Globus pallidus (tissue), 1 donor: ENCODE data around the gene IQGAP2.

Source experiments
- DNase-seq: peaks from one replicate; pipeline ENCODE4 v3.0.0-alpha.2; 2015; ENCODE audit warnings: low spot score

Gene IQGAP2

GRCh38 chr5:76477571-76477970 is 74.5 kb downstream of the IQGAP2 start:
- no peak for DNase-seq

- no peak for DNase-seq
These were observed 76.2 kb downstream of the IQGAP2 start for GRCh38 chr5:76479281-76479680.

DNA sequence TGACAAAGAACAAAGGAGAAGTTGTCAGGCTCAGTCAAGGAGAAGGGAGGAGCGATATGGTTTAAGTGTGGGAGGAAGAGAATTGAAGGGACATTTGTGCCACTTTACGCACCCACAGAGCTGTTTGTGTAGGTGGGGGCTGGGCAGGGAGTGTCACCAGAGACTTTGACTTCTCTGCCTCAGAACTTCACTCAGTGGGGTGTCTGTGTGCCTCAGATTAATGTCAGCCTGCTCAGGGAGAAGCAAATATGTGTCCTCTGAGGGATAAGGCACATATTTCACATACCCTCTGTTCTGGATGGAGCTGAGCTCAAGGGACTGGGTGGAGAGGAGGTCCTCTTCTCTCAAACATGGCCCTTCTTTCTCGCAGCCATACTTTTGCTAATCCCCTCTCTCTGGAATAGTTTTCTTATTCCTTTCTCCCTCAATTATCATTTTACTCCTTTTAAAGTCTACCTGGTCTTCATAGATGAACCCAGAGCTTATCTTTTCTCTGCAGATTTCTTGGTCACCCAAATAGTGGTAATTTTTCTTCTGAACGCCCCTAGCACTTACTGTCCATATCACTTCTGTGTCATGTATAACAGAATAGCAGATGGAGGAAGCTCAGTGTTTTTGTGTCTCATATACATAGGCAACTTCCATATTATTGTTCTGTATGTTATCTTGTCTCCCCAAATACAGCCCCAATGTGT is 77.0 kb downstream of the IQGAP2 start:
- no peak for DNase-seq

DNA sequence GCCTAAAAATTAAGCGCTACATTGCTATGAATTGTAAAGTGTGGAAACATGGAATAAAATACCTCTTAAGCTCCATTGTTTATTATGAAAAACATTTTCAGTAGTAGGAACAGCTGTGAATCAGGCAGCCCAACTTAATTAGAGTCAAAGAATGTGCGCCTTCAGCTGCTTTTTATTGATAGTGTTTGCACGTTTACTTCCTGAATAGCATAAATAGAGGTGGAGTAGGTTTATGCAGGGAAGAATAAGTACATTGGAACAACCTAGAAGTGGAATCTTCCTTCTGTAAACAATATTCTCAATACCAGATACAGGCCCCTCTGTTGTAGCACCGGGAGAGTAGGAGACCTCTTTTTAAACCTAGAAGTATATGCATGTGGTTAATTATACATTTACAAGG is 79.9 kb downstream of the IQGAP2 start:
- DNase-seq = no peak

DNA sequence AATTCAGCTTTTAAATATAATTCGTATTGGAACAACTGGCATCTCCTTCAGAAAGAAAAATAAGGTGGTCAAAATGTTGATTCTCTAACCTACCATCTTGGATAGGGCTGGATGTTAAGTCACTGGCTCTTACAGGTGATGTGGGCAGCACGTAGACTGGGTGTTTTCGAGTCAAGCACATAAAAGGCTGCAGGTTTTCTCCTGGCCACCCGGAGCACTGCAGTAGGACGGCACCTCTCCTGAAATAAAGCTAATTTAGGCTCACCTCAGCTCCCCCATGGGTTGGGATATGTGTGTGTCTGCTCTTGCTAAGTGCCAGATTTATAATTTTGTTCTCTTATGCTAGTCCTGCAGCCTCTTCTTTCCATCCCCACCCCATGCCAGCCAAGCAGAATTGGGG is 80.3 kb downstream of the IQGAP2 start:
- no peak for DNase-seq

- DNase-seq = no peak
These were observed 80.8 kb downstream of the IQGAP2 start for GRCh38 chr5:76483881-76484280.

DNA sequence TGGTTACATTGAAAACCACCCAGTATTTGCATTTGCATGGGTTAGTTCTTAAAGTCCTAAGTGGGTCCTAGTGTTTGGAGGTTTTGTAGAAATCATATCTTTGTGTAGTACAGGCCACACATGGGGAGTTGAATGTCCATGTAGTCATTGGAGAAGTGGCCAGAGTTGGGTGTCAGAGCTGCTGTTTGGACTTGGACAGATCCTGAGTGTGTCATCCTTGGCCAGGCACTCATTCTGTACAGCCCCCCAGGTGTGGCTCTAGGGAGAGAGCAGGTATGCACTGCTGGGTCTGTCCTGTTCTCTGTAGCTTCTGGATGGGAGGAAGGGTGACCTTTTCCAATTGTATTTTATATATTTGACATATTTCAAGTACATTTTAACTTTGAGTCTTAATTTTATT is 82.4 kb downstream of the IQGAP2 start:
- no peak for DNase-seq

DNA sequence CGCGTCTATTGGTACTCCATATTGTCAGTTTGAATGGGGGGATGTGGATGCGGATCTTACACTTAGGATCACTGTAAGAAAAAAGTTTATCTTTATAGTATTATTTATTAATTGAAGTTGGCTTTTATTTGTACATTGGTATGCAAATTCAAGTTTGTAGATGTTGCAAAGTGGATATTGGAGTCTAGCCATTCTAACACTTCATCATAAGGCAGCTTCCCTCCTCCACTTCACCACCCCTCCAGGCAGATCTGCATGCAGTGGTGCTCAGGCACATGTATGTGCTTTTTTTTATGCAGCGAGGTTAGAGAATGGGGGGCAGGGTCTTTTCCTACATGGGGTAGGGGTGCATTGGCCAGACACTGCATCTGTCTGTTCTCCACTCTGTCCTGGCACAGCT is 84.3 kb downstream of the IQGAP2 start:
- no peak for DNase-seq

- DNase-seq = no peak
These were observed 84.7 kb downstream of the IQGAP2 start for GRCh38 chr5:76487821-76488220.

DNA sequence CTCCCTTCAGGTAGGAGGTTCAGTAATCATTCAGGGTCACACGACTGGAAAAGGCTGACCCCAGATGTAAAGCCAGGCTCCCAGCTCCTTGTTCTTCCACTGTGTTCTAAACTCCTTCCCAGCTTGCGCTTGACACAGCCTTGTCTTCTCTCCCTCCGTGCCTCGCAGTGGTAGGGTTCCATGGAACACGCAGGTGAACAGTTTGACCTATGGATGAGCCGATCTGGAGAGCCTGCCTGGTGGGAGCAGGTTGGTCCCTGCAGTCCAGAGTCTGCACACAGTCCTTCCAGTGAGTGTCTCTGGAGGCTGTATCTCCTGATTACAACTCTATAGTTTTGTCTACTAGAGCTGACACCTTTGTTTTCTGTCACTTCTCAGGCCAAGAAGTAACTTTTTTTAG is 85.9 kb downstream of the IQGAP2 start:
- DNase-seq = no peak

DNA sequence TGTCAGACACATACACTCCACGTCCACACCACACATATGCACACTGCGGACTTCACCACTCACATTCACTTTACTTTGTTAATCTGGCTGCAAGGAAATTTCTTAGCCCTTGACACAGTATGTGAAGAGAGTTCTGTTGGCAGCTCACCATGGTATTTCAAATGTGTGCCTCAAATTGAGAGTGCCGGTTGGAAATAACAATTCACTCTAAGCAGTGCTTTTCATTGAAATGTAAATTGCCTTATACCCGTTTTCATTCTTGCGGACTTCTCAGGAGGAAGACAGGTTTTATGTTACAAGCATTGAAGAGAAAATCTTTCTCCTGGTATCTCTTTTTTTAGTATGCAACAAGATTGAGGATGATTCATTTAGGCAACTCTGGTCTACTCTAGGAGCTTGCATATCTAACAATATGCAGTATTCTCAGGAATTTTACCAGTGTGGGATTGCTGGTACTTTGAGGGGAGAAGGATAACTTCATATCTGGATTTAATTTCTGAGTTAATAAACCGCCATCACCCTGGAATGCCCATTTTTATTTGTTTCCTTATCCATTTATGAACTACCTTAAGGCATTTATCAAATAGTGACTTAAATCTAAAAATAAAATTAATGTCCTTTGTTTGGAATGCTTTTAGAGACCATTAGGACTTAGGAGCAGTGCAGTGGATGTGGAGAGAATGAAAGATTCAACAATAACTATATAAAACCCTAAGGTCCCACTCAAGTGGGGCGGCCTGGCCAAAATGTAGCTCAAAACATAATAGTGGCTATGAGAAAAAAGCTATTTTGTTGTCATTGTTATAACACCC is 87.0 kb downstream of the IQGAP2 start:
- DNase-seq = no peak

- DNase-seq = no peak
These were observed 87.9 kb downstream of the IQGAP2 start for GRCh38 chr5:76490960-76491359.

DNA sequence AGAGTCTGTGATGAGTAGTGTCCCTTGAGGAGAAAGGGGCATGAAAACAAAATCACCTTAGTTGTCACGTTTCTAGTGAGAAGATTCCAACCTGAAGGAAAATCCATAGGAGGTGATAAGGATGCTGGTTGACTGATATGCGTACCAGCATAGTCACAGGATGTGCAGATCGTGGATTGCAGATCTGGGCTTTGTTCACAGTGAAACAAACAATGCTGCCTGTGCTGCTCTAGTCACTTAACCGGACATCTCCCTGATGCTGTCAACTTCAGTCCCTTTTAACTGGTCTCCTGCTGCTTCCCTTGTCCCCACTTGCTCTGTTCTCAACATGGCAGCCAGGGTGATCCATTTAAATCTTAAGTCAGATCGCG is 89.7 kb downstream of the IQGAP2 start:
- no peak for DNase-seq

- DNase-seq = no peak
These were observed 90.2 kb downstream of the IQGAP2 start for GRCh38 chr5:76493190-76493837.

- no peak for DNase-seq
These were observed 91.1 kb downstream of the IQGAP2 start for GRCh38 chr5:76494201-76494600.

DNA sequence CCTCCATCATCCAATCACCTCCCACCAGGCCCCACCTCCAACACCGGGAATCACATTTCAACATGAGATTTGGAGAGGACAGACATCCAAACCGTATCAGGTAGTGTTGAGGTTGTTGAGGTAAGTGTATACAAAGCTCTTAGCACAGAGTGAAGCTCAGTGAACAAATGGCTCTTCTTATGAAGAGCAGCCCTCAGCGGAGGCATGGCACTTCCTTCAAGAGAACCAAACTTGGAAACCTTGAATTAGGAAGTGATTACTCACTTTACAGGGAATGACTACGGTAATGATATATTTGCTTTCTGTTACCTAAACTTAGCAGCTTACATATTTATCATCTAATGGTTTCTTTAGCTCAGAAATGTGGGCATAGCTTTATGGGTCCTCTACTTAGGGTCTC is 92.8 kb downstream of the IQGAP2 start:
- DNase-seq = no peak

DNA sequence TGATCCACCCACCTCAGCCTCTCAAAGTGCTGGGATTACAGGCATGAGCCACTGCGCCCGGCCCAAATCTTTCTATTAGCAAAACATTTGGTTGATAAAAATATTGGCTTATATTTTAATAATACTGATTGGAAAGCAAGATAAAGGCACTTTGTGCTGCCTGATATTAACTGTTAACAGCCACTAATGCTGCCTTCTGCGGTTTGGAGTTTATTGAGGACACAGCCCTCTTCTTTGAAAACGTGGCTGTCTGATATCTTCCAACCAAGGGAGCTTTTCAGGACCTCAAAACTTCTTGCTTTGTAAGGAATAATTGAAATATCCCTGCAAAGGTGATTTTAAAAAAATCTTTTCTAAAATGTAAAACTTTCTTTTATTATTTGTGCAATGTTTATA is 94.0 kb downstream of the IQGAP2 start:
- DNase-seq = no peak

GRCh38 chr5:76497986-76498717 is 95.1 kb downstream of the IQGAP2 start:
- DNase-seq = no peak

- no peak for DNase-seq
These were observed 96.5 kb downstream of the IQGAP2 start for GRCh38 chr5:76499507-76500161.

DNA sequence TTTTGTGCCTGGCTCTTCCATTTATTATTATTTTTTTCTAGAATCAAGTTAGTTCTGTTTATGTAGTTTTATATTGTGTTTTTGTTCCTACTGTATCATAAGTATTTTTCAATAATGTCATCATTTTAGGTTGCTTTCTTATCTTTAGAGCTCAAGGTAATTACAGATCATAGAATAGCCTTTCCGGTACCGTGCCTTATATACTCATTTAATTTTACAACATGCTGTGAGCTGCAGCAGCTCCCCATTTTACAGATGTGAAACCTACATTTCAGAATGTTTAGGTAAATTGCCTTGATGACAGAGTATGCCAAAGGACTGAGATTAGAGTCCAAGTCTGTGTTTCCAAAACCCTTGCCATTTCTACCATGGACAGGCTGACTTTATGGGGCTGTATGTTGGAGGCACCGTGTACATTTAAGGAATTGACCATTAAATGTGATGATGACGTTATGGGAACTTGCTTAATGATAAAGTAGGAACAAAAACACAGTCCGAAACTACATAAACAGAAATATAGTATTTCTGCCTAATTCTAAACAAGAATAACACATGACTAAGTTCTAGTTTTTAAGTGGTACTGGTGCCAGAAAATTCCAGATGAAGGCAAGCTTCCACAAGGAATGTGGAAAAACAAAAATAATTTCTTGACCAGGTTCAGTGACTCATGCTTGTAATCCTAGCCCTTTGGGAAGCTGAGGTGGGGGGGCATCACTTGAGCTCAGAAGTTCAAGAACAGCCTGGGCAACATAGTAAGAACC is 97.7 kb downstream of the IQGAP2 start:
- DNase-seq = no peak

- DNase-seq = no peak
These were observed 100.8 kb downstream of the IQGAP2 start for GRCh38 chr5:76503929-76504328.
